HG03060 (cell line): ENCODE data around the gene CGB8.
"Not testable (repeated sequence)": the region's sequence is repeated elsewhere in the genome, so short reads cannot be mapped to it uniquely, and the experiment has no call there.

Source experiments
- ATAC-seq: cut with Tn5 transposase; IDR thresholded peaks from one replicate; pipeline ENCODE4 v1.9.1; 2021; ENCODE audit warnings: low read depth, moderate number of reproducible peaks; ENCODE audit not compliant: unreplicated experiment

The CGB8 gene

DNA sequence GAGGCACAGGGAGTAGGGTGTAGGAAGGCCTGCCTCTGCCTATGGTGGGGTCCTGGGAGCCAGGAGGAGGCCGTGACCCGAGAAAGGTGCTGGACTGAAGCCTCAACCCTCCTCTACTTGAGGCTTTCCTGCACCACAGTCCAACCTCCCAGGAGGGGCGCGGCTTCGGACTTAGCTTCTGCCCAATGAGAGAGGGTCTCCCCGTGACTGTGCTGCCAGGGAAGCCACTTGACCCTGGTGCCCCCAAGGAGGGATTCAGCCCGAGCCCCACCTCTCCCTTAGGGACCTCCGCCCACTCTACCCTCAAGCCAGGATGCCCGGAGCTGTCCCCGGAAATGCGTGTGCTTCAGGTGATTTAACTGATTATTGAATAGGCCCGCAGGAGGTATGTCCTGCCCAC lies at the start of gene CGB8:
CGB8 (minus strand) TSS at position 101 of the 400 bp plus-strand sequence. CDS start 372 bp downstream, outside the sequence.
- not testable (repeated sequence) for ATAC-seq

DNA sequence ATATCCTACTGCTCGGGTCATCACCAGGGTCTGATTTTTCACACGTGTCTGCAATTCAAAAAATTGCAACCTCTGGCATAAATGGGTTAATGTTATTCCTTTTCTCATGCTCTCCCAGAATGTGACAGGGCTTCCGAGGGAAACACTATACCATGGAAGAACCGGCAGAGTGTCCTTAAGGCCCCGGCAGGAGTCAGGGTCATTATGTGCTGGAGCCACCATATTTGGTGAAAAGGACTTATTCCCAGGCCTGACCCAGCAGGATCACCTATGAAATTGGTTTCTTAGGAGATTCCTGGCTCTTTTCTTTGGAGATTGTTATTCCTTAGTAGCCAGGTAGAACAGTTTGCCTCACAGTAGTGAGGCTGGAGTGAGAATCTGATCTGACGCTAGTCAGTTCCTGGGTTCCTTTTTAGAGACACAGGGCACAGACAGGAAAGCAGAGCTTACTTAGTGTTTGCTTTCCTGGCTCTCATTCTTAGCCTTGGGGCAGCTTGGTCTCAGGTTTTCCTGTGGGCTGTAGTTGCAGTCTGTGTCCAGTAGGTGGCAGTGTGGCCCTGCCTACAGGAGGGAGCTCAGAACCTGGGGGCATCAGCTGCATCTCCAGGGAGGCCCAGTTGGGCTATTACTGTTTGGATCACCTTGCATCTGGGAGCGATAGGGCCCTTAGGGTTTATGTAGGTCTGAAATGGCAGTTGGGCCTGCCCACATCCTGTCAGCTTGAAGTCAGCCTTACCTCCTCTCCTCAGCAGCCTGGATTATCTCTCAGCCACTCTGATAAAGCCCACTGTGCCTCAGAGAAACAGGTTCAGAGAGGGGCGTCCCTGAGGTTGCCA lies 48.8 kb upstream of the CGB8 start:
- ATAC-seq: no peak

DNA sequence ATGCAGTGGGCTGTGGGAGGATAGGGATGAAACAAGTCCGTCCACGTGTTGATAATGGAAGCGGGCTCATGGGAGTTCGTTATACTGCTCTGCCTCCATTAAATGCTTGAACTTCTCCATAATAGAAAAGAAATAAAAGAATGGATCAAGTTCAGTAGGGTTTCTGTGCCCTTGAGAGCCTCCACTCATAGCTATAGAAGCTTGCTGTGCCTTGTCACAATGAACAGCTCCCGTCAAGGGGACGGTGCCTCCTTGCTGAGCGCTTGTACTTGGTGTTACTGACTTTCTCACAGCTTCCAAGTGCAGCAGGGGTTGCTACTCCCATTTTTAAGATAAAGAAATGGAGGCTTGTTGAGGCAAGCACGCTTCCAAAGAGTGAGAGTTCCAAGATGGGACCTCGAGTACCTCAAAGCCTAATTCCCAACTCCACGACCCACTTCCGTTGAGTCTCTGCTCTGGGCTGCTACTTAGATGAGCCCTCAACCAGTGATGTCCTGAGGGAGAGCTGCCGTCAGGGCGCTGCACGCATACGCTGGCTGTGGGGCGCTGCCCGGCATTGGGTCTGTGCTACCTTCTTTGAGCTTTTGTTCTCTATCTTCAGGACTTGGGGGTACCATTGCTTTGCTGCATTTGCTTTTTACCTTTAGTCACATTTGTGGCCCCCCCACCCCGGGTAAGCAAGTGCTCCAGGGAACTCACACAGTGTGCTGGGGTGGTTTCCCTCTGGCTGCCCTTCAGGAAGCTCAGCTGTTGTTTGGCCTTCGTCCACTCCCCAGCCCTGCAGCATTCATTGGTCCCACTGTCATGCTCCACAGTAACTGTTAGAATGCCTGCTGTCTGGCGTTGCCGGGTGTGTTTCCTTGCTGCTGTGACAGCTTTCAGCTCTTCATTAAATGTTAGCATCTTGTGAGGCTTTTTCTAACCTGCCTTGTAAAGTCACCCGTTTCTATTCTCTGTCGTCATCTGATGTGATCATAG lies 45.9 kb upstream of the CGB8 start:
- ATAC-seq: no peak

DNA sequence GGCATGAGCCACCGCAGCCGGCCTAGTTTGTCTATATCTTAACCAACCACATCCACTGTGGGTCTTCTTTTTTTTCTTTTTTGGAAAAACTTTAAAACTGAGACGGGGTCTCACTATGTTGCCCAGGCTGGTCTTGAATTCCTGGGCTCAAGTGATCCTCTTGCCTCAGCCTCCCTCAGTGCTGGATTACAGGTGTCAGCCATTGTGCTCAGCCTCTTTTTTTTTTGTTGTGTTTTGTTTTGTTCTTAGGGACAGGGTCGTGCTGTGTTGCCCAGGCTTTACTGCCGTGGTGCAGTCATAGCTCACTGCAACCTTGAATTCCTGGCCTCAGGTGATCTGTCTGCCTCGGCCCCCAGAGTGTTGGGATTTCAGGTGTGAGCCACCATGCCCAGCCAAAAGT lies 43.8 kb upstream of the CGB8 start:
- ATAC-seq: no peak

DNA sequence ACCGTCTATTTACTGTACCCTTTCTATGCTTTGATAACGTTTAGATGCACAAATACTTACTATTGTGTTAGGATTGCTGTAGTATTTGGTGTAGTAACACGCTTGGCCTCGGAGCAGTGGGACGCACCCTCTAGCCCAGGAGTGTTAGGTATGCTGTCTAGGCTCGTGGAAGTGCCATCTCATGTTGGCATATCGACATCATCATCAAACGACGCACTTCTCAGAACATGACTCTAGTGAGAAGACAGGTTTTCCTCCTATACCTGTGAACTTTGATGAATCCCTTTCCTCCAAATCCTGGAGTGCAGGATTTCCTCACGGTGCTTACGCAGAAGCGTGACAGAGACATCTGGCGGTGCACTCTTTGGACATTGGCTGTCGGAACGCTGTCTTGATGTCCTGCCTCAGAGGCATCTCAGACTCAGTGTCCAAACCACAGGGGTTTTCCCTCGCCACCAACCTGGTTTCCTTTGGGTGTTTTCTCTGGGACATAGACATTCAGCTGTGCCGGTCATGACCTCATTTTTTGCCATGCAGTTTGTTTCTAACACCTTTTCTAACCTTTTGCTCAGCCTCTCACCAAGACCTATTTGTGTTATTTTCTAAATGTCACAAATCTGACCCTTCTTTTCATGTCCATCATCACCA lies 42.6 kb upstream of the CGB8 start:
- ATAC-seq: no peak

DNA sequence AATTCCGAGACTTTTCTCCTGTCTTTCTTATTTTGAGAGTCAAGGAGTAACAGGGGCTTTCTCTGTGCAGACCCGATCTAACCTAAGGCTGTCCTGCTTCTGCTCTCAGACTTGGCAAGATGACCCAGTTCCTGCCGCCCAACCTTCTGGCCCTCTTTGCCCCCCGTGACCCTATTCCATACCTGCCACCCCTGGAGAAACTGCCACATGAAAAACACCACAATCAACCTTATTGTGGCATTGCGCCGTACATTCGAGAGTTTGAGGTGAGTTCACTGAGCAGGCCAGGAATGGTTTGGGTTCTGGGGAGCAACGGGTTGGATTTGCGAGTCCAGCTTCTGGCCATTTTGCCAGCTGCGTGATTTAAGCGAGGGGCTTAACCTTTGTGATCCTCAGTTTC lies 37.4 kb upstream of the CGB8 start:
- no peak for ATAC-seq

DNA sequence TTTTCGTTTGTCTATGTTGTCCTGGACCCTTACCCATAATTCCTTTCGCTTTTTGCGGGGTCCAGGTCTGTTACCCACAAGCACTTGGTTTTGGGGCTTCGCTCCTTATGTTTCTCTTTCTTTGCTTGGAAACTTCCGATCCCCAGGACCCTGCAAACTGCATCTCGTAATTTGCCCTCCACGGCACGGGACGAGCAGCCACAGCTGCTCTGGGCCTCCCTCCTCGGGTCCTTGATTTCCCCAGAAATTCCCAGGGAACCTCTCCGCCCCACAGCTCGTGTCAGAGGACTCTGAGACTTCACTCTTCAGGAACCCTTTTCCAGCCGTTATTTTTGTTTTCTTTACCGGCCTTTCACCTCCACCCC lies 36.9 kb upstream of the CGB8 start:
- ATAC-seq: no peak

DNA sequence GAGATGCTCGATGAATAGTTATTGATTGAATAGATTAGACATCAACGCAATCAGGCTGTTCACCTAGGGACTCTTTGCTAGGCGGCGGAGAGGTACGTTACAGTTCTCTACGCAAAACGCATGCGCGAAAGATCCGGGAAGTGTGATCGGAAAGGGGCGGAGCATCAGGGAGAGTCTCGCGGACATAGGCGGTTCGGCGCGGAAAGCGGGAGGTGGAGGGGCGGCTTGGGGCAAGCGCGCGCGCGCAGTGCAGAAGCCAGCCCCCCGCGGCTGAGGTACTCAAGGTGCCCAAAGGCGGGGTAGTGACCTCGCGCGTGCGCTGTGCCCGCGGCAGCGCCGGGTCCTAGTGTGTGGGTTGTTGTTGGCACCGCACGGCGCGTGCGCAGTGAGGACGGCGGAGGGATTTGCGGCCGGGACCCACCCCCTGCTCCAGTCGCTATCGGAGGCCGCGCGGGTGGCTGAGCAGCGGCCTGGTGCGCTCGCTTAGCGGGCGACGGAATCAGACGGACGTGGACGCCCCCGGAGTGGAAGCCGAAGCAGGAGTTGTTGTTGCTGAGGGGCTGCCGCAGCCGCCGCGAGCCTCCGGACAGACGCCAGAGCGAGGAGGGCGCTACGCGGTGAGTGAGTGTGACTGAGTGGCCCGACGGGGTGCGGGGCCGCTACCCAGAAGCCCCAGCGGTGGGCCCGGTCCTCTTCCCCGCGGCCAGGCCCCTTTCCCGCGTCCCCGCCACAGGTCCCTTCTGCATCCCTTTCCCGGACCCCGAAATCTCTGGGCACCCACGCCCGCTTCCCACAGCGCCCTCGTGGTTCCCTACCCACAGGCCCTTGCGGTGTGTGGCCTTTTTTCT lies 36.3 kb upstream of the CGB8 start, which contains the start of gene SNRNP70:
SNRNP70 (plus strand) TSS at position 432 of the 848 bp plus-strand sequence. CDS start 964 bp downstream, outside the sequence.
- peak; percentile 85 for ATAC-seq

DNA sequence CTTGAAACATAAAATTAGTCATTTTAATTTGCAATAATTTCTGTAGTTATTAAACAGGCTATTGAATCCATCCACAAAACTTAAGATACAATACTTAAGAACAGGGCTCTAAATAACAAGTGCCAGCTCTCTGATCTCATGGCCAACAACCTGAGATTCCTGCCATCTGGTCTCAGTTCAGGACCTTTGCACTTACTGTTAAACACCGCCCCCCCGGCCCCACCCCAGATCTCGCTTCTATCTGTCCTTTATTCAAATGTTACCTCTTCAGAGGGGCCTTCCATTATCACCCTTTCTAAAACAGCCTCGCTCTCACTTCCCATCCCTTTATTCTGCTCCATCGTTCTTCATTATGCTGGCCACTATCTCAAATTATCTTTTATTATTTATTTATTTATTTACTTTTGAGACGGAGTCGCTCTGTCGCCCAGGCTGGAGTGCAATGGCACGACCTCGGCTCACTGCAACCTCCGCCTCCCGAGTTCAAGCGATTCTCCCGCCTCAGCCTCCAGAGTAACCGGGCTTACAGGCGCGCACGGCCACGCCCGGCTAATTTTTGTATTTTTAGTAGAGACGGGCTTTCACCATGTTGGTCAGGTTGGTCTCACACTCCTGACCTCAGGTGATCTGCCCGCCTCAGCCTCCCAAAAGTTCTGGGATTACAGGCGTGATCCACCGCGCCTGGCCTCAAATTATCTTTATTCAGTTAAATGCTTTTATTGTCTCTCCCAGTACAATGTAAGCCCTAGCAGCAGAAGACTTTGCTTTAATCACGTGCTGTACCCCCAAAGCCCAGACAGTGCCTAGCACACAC lies 35.5 kb upstream of the CGB8 start:
- no peak for ATAC-seq

DNA sequence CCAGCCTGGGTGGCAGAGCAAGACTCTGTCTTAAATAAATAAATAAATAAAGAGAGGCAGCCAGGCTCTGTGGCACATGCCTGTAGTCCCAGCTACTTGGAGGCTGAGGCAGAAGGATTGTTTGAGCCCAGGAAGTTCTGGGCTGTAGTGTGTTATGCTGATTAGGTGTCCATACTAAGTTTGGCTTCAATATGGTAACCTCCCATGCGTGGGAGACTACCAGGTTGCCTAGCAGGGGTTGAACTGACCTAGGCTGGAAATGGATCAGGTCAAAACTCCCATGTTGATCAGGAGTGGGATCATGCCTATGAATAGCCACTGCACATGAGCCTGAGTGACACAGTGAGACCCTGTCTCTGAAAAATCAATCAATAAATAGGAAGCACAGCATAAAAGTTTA lies 32.4 kb upstream of the CGB8 start:
- no peak for ATAC-seq

DNA sequence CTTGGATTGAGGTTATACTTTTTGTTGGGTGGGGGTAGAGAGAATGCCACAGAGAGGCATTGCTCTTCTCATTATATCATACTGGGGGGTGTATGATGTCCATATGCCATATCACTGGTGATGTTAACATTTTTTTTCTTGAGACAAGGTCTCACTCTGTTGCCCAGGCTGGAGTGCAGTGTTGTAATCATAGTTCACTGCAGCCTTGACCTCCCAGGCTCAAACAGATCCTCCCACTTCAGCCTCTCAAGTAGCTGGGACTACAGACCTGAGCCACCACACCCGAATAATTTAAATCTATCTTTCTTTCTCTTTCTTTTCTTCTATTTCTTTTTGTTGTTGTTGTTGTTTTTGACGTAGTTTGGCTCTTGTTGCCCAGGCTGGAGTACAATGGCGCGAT lies 31.5 kb upstream of the CGB8 start:
- no peak for ATAC-seq

DNA sequence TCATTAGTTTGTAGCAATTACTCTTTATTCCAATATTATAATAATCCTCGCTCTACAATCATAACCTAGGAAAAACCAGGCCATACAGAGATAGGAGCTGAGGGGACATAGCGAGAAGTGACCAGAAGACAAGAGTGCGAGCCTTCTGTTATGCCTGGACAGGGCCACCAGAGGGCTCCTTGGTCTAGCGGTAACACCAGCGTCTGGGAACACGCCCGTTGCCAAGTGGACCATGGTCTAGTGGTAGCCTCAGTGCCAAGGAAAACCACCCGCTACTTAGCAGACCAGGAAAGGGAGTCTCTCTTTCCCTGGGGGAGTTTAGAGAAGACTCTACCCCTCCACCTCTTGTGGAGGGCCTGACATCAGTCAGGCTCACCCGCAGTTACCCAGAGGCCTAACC lies 26.0 kb upstream of the CGB8 start:
- not testable (repeated sequence) for ATAC-seq

DNA sequence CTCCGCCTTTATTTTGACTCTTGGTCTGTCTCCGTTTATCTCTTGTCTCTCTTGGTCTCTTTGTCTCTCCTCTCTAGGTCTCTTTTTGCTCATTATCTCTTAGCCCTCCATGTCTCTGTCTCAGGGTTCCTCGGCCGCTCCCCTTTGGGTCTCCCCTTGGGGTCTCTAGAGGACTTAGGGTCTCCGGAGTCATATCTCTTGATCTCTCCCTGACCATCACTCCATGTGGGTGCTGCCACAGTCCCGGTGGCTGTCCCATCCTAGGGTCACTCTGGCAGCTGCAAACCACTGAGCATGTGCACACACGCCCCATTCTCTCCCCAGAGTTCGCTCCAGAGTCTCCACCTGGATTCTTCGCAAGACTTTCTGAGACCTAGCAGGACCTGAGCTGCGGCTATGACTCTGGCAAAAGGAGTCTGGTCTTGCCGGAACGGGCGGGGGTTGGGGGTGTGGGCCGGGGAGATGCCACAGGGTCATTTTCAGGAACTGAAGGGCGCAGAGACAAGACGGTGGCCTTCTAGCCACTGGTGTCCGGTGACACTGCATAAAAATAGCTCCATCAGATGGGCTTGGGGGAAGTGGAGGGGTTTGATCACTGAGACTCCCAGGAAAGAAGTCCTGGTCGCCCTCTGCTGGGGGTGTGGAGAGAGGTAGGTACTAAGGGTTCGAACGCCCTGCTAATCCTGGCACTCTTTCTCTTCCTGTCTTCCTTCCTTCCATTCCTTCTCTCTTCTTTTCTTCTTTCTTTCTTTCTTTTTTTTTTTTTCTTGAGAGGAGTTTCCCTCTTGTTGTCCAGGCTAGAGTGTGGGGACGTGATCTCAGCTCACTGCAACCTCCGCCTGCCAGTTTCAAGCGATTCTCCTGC lies 24.8 kb upstream of the CGB8 start:
- no peak for ATAC-seq

DNA sequence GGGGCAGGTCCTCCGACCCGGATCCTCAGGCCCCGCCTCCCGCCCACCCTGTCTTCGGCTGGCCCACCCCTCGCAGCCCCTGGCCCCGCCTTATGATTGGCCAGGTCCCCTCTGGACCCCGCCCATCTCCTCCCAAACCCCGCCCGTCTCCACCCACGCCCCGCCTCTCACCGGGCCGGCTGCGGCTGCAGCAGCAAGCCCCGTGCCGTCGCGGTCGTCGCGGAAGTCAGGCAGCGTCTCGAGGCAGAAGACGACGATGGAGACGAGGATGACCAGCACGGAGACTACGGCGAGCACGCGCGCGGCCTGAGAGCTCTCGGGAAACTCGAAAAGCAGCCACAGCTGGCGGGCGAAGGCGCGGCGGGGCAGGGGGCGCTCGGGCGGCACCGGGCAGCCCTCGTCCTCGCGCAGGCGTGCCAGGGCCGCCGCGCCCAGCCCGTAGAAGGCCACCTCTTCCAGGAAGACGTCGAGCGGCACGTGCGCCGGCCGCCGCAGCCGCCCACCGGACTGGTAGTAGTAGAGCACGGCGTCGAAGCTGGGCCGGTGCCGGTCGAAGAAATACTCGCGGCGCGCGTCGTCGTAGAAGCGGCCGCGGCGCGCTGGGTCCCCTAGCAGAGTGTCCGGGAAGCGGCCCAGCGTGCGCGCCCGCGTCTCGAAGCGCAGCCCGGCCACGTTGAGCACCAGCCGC lies 23.1 kb upstream of the CGB8 start:
- ATAC-seq: no peak

DNA sequence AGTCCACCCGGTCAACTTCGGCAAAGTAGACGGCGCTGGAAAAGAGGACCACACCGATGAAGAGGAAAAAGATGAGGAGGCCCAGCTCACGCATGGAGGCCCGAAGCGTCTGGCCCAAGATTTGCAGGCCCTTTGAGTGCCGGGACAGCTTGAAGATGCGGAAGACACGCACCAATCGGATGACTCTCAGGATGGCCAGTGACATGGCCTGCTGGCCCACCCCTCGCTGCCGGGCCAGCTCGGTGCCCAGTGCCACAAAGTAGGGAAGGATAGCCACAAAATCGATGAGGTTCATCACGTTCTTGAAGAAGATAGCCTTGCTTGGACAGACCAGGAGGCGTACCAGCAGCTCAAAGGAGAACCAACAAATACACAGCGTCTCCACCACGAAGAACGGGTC lies 21.5 kb upstream of the CGB8 start:
- ATAC-seq: no peak

DNA sequence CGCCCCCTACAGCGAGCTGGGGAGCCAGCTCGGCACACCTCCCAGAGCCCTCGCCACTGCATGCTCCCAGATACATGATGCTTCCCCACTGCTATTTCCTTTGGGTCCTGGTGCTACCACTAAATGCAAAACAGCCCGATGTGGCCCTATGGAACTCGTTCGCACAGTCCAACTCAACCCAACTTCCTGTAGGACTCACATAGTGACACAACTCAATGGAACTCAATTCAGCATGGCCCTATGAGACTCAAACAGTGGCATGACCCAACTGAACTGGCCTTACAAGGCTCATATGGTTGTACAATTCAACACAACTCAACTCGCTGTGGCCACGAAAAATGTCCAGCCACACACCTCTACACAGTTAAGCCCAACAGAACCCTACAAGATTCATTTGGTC lies 20.1 kb upstream of the CGB8 start:
- ATAC-seq: no peak

DNA sequence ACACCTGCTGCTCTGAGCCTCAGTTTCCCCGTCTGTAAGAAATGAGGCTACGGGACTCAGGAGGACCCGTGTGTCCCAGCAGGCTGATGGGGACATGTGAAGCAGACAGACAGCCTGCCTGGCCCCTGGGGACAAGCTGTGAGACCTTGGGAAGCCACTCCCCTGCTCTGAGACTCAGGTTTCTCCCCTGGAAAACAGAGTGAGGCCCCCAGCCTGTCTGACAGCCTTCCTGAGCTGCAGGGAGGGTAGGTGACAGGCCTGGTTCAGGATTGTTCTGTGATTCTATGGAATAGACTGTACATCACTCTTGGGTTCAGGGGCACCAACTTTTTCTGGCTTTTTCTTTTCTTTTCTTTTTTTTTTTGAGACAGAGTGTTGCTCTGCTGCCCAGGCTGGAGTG lies 18.6 kb upstream of the CGB8 start:
- no peak for ATAC-seq
